Neutrophil (primary cell): Measurements from ENCODE around the gene DOK6.

Source experiments
- H3K27ac ChIP-seq: fragments of 200-600 bp; sonication (generic); 2 replicates; pipeline ENCODE4 v1.5.1; 2016; ENCODE audit warnings: mild to moderate bottlenecking, moderate library complexity
- H3K27me3 ChIP-seq: fragments of 200-600 bp; sonication (generic); 2 replicates; pipeline ENCODE4 v1.6.0; 2016; ENCODE audit warnings: mild to moderate bottlenecking
- H3K36me3 ChIP-seq: fragments of 200-600 bp; sonication (generic); 2 replicates; pipeline ENCODE4 v1.5.1; 2017
- H3K4me1 ChIP-seq, 2 experiments: fragments of 200-600 bp in 1 of 2; sonication (generic) in 1 of 2; 1 replicate in 1 of 2; 2 replicates in 1 of 2; pipeline versions ENCODE4 v1.5.1 to v1.6.1; 2013 to 2016; ENCODE audit warnings: low read depth in 1 of 2, low read length in 1 of 2, mild to moderate bottlenecking in 1 of 2, moderate library complexity in 1 of 2; ENCODE audit not compliant: control insufficient read depth in 1 of 2, insufficient read depth in 1 of 2
- H3K4me3 ChIP-seq, 2 experiments: fragments of 200-600 bp in 1 of 2; sonication (generic) in 1 of 2; 1 replicate in 1 of 2; 2 replicates in 1 of 2; pipeline ENCODE4 v1.5.1; 2013 to 2016; ENCODE audit warnings: low read depth in 1 of 2, low read length in 1 of 2, mild to moderate bottlenecking in 1 of 2, moderate library complexity in 1 of 2
- H3K9me3 ChIP-seq: fragments of 200-600 bp; sonication (generic); 2 replicates; pipeline ENCODE4 v1.5.1; 2016
- CTCF ChIP-seq: fragments of 200-600 bp; sonication (generic); IDR thresholded peaks from 2 replicates; pipeline ENCODE4 v1.5.1; 2016; ENCODE audit warnings: antibody characterized with exemption

Gene DOK6

GRCh38 chr18:69770238-69770637, 369.6 kb downstream of the DOK6 start:
- no peaks in the 10 kb centered on the region for H3K36me3 ChIP-seq

GRCh38 chr18:69774831-69775230, 374.1 kb downstream of the DOK6 start:
- Histone ChIP-seq H3K9me3 (no peaks in the 10 kb centered on the region), H3K36me3 (no peaks in the 10 kb centered on the region), H3K27me3 (no peaks in the 10 kb centered on the region), H3K27ac (no peak overlapping the region), H3K4me3 (no peak overlapping the region), H3K4me1 (no peaks in the 10 kb centered on the region)
- TF ChIP-seq CTCF: no peak

More at GRCh38 chr18:69770238-69770637, 369.6 kb downstream of the DOK6 start:
- Histone ChIP-seq H3K4me3 (no peak overlapping the region), H3K4me1 (no peaks in the 10 kb centered on the region), H3K9me3 (no peaks in the 10 kb centered on the region), H3K27me3 (no peaks in the 10 kb centered on the region), H3K27ac (no peak overlapping the region)
- TF ChIP-seq CTCF: no peak

- no peaks in the 10 kb centered on the region for H3K9me3 ChIP-seq
- no peak for TF ChIP-seq CTCF
- no peak overlapping the region for H3K4me3 ChIP-seq
These were observed 376.6 kb downstream of the DOK6 start for GRCh38 chr18:69777248-69777647.

GRCh38 chr18:69778680-69779079, 378.0 kb downstream of the DOK6 start:
- Histone ChIP-seq H3K9me3 (no peaks in the 10 kb centered on the region), H3K27me3 (no peaks in the 10 kb centered on the region), H3K36me3 (no peaks in the 10 kb centered on the region), H3K4me1 (no peaks in the 10 kb centered on the region), H3K4me3 (no peak overlapping the region), H3K27ac (no peak overlapping the region)
- no peak for TF ChIP-seq CTCF

More at GRCh38 chr18:69777248-69777647, 376.6 kb downstream of the DOK6 start:
- no peaks in the 10 kb centered on the region for H3K4me1 ChIP-seq
- no peaks in the 10 kb centered on the region for H3K36me3 ChIP-seq
- no peaks in the 10 kb centered on the region for H3K27me3 ChIP-seq
- no peak overlapping the region for H3K27ac ChIP-seq

GRCh38 chr18:69780851-69781250, 380.2 kb downstream of the DOK6 start:
- no peaks in the 10 kb centered on the region for H3K27me3 ChIP-seq
- no peak for TF ChIP-seq CTCF

GRCh38 chr18:69784815-69785214, 384.1 kb downstream of the DOK6 start:
- no peak for TF ChIP-seq CTCF
- Histone ChIP-seq H3K4me1 (no peaks in the 10 kb centered on the region), H3K27ac (no peak overlapping the region), H3K36me3 (no peaks in the 10 kb centered on the region), H3K9me3 (no peaks in the 10 kb centered on the region), H3K27me3 (no peaks in the 10 kb centered on the region), H3K4me3 (no peak overlapping the region)

More at GRCh38 chr18:69780851-69781250, 380.2 kb downstream of the DOK6 start:
- no peaks in the 10 kb centered on the region for H3K36me3 ChIP-seq
- no peaks in the 10 kb centered on the region for H3K4me1 ChIP-seq
- H3K27ac ChIP-seq: no peak overlapping the region
- no peak overlapping the region for H3K4me3 ChIP-seq
- H3K9me3 ChIP-seq: no peaks in the 10 kb centered on the region
